ENCODE data around the gene HECW1.

DNA sequence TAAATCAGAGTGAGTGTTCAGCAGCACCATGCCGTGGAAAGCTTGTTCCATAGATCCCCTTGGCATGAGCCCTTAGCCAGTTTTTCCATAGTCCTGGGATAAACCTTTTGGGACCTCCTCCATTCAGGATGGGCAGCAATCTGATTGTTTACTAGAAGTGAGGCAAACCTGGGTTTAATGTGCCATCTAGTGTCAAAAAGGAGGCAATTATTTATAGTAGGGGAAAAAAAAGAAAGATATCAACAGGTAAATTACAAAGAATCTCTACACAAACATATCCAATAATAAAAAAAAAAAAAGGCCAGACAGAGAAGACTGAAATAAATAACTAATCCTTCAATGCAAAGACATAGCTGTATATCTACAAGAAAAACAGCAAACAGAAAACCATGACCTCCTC is 241.5 kb downstream of the HECW1 start:
- TF ChIP-seq, protein P1, sequence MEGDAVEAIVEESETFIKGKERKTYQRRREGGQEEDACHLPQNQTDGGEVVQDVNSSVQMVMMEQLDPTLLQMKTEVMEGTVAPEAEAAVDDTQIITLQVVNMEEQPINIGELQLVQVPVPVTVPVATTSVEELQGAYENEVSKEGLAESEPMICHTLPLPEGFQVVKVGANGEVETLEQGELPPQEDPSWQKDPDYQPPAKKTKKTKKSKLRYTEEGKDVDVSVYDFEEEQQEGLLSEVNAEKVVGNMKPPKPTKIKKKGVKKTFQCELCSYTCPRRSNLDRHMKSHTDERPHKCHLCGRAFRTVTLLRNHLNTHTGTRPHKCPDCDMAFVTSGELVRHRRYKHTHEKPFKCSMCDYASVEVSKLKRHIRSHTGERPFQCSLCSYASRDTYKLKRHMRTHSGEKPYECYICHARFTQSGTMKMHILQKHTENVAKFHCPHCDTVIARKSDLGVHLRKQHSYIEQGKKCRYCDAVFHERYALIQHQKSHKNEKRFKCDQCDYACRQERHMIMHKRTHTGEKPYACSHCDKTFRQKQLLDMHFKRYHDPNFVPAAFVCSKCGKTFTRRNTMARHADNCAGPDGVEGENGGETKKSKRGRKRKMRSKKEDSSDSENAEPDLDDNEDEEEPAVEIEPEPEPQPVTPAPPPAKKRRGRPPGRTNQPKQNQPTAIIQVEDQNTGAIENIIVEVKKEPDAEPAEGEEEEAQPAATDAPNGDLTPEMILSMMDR (IDR thresholded peaks at IDR 0.05) = peak; percentile 41
- no peak for TF ChIP-seq EZH2 (IDR thresholded peaks at IDR 0.05)

Measured in neural progenitor cell (in vitro differentiated cells).